Measurements from ENCODE around the gene RASGEF1C. TPM values are rescaled to one million over a fixed set of nuclear protein-coding genes. Genes with fewer than 3 reads are reported as not detected.
A peak's percentile ranks its signal among the peaks of the same experiment; 100 is the strongest.

The RASGEF1C gene
- total RNA-seq, 1 donor: under 0.01 TPM

DNA sequence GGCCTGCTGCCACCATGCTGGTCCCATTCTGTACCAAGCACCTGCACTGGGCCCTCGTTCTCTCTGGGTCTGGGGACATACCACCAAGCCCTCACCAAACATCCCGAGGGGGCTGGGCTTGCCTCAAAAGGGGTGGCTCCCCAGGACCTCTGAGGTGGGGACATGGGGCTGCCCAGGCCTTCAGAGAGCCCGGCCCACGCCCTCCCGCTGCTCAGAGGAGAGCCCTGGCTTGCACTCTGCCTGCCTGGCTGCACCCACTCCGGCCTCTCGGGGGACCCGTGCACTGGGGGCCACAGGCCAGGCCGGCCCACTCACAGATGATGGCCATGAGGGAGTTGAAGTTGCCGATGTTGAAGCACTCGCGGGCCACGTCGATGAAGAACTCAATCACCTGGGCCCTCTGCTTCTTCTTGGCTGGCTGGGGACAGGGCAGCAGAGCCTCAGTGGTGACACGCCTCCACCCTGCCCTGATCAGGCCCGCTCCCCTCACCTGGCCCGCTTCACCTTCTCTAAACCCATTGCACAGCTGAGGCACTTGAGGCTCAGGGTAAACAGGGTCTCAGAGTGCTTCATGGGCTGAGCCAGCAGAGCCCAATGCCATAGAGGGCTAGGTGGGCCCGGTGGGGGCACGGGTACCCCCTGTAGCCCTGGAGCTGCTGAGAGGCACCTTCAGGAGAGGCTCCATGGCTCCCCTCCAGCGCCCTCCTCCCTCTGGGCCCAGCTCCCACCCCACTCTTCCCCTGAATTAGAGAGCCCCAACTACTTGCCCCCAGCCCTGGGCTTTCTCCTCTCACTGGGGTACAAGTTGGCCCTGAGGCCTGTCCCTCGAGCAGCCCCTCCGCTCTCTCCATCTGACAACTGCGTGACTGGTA lies 89.7 kb downstream of the RASGEF1C start:
- no peak overlapping the region for H3K27ac ChIP-seq (ENCODE audit: low read depth, low read length)
- no peak overlapping the region for H3K4me3 ChIP-seq (ENCODE audit: insufficient read depth, low read length)
- H4K20me1 ChIP-seq (ENCODE audit: insufficient read depth, low read length): no peaks in the 10 kb centered on the region
- no peaks in the 10 kb centered on the region for H3K79me2 ChIP-seq (ENCODE audit: insufficient read depth, low read length)
- H3K9me3 ChIP-seq (ENCODE audit: low read depth, low read length): no peaks in the 10 kb centered on the region
- H3K4me2 ChIP-seq (ENCODE audit: insufficient read depth, low read length): no peak overlapping the region
- no peak overlapping the region for H2AFZ ChIP-seq (ENCODE audit: low read length)
- TF ChIP-seq, protein P1, sequence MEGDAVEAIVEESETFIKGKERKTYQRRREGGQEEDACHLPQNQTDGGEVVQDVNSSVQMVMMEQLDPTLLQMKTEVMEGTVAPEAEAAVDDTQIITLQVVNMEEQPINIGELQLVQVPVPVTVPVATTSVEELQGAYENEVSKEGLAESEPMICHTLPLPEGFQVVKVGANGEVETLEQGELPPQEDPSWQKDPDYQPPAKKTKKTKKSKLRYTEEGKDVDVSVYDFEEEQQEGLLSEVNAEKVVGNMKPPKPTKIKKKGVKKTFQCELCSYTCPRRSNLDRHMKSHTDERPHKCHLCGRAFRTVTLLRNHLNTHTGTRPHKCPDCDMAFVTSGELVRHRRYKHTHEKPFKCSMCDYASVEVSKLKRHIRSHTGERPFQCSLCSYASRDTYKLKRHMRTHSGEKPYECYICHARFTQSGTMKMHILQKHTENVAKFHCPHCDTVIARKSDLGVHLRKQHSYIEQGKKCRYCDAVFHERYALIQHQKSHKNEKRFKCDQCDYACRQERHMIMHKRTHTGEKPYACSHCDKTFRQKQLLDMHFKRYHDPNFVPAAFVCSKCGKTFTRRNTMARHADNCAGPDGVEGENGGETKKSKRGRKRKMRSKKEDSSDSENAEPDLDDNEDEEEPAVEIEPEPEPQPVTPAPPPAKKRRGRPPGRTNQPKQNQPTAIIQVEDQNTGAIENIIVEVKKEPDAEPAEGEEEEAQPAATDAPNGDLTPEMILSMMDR (IDR thresholded peaks at IDR 0.05; ENCODE audit: extremely low read depth, low read depth, low read length): no peak
- H3K27me3 ChIP-seq (ENCODE audit: insufficient read depth, low read length): peaks cover 9% of the 10 kb centered on the region
- no peaks in the 10 kb centered on the region for H3K4me1 ChIP-seq (ENCODE audit: insufficient read depth, low read length)
- no peaks in the 10 kb centered on the region for H3K36me3 ChIP-seq (ENCODE audit: insufficient read depth, low read length)
- DNase-seq (ENCODE audit: insufficient read length, low spot score, missing footprints): peak; percentile 67

DNA sequence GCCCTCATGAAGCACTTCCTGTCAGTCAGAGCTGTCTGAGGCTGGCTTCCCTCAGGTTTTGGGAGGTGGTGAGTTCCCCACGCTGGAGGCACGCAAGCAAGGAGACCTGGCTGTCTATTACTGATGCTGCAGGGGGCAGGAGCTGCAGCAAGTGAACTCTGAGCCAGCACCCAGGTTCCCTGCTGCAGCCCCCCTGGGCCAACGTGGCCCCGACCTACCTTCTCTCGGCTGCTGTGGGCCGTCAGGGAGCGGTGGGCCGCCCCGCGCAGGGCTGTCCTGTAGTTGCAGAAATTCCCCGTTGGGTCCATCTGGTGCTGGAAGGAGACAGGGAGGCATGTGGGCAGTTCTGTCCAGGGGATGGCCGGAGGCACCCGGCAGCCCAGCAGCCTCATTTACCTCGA lies 90.6 kb downstream of the RASGEF1C start:
- Histone ChIP-seq H3K27ac (ENCODE audit: low read depth, low read length) (no peak overlapping the region), H3K4me1 (ENCODE audit: insufficient read depth, low read length) (no peaks in the 10 kb centered on the region), H3K4me2 (ENCODE audit: insufficient read depth, low read length) (no peak overlapping the region), H3K4me3 (ENCODE audit: insufficient read depth, low read length) (no peak overlapping the region), H3K79me2 (ENCODE audit: insufficient read depth, low read length) (no peaks in the 10 kb centered on the region), H4K20me1 (ENCODE audit: insufficient read depth, low read length) (no peaks in the 10 kb centered on the region), H2AFZ (ENCODE audit: low read length) (no peak overlapping the region), H3K27me3 (ENCODE audit: insufficient read depth, low read length) (peaks cover 5% of the 10 kb centered on the region), H3K9me3 (ENCODE audit: low read depth, low read length) (no peaks in the 10 kb centered on the region), H3K36me3 (ENCODE audit: insufficient read depth, low read length) (no peaks in the 10 kb centered on the region)
- DNase-seq (ENCODE audit: insufficient read length, low spot score, missing footprints): peak; percentile 73
- TF ChIP-seq, protein P1 (IDR thresholded peaks at IDR 0.05; ENCODE audit: extremely low read depth, low read depth, low read length): no peak

DNA sequence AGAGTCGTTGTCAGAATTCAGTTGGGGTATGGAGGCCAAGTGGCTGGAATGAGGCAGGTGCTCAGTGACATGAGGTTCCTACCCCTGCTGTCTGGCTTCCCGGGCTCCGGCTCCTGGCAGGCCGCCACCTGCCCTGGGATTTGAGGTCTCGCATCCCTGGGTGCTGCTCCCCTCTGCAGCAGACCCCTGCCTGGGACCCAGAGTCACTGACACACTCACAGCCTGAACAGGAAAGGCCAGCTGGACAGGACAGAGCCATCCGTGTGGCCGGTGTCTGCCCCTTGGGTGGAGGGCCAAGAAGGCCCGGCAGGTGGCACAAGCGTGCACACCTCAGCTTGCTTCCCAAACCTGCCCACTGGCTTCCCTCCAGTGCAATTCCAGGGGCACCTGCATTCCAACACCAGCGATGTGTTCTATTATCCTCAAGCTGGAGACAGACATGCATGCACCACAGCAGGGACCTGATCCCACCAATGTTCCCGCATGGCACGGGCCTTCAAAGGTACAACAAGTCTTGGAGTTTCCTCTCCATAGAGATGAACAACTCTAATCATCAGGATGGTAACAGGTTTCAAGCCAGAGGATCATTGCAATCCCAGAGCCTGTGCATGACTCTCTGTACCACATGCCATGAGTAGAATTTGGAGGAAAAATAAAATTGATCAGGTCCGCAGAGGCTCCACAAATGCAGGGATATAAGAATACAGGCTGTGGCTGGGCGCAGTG lies 91.8 kb downstream of the RASGEF1C start:
- Histone ChIP-seq H3K27me3 (ENCODE audit: insufficient read depth, low read length) (no peaks in the 10 kb centered on the region), H3K4me3 (ENCODE audit: insufficient read depth, low read length) (no peak overlapping the region), H3K4me2 (ENCODE audit: insufficient read depth, low read length) (no peak overlapping the region), H2AFZ (ENCODE audit: low read length) (no peak overlapping the region), H3K4me1 (ENCODE audit: insufficient read depth, low read length) (no peaks in the 10 kb centered on the region), H3K27ac (ENCODE audit: low read depth, low read length) (no peak overlapping the region), H3K79me2 (ENCODE audit: insufficient read depth, low read length) (no peaks in the 10 kb centered on the region), H3K36me3 (ENCODE audit: insufficient read depth, low read length) (no peaks in the 10 kb centered on the region), H4K20me1 (ENCODE audit: insufficient read depth, low read length) (no peaks in the 10 kb centered on the region), H3K9me3 (ENCODE audit: low read depth, low read length) (no peaks in the 10 kb centered on the region)
- peak; percentile 75 for DNase-seq (ENCODE audit: insufficient read length, low spot score, missing footprints)
- TF ChIP-seq, protein P1 (IDR thresholded peaks at IDR 0.05; ENCODE audit: extremely low read depth, low read depth, low read length): no peak
